GM23248 (cell line): ENCODE measurements around the gene DEDD2. TPM values are rescaled to one million over a fixed set of nuclear protein-coding genes. Genes with fewer than 3 reads are reported as not detected.

Source experiments
- DNase-seq: peaks from one replicate; pipeline ENCODE4 v3.0.0-alpha.2; 2015
- H2AFZ ChIP-seq: fragments of 200-600 bp; sonication (generic); 2 replicates; pipeline ENCODE4 v1.6.1; 2016; ENCODE audit warnings: antibody characterized with exemption
- H3F3A ChIP-seq: fragments of 200-600 bp; sonication (generic); 2 replicates; pipeline ENCODE4 v1.6.1; 2016; ENCODE audit warnings: mild to moderate bottlenecking, antibody characterized with exemption, mixed run types; ENCODE audit not compliant: insufficient read depth
- H3K27ac ChIP-seq: fragments of 200-600 bp; sonication (generic); 2 replicates; pipeline ENCODE4 v1.5.1; 2016; ENCODE audit warnings: mild to moderate bottlenecking
- H3K27me3 ChIP-seq: fragments of 200-600 bp; sonication (generic); replicated peaks from 2 replicates; pipeline ENCODE4 v1.6.1; 2016; ENCODE audit warnings: mild to moderate bottlenecking; ENCODE audit not compliant: insufficient read depth
- H3K36me3 ChIP-seq: fragments of 200-600 bp; sonication (generic); 2 replicates; pipeline ENCODE4 v1.6.1; 2016; ENCODE audit warnings: low read depth, mild to moderate bottlenecking
- H3K4me1 ChIP-seq: fragments of 200-600 bp; sonication (generic); 2 replicates; pipeline ENCODE4 v1.6.1; 2016; ENCODE audit warnings: mild to moderate bottlenecking; ENCODE audit not compliant: insufficient read depth
- H3K4me2 ChIP-seq: fragments of 200-600 bp; sonication (generic); one replicate; pipeline ENCODE4 v1.6.1; 2016; ENCODE audit warnings: mild to moderate bottlenecking; ENCODE audit not compliant: unreplicated experiment
- H3K4me3 ChIP-seq: fragments of 200-600 bp; sonication (generic); 2 replicates; pipeline ENCODE4 v1.5.1; 2016; ENCODE audit warnings: mild to moderate bottlenecking
- H3K79me2 ChIP-seq: fragments of 200-600 bp; sonication (generic); 2 replicates; pipeline ENCODE4 v1.6.1; 2016; ENCODE audit warnings: mild to moderate bottlenecking; ENCODE audit not compliant: insufficient read depth
- H3K9ac ChIP-seq: fragments of 200-600 bp; sonication (generic); 2 replicates; pipeline ENCODE4 v1.6.1; 2016; ENCODE audit warnings: mild to moderate bottlenecking
- H3K9me2 ChIP-seq: fragments of 200-600 bp; sonication (generic); 2 replicates; pipeline ENCODE4 v1.6.1; 2016; ENCODE audit warnings: mixed run types, mild to moderate bottlenecking, moderate library complexity; ENCODE audit not compliant: insufficient read depth
- H3K9me3 ChIP-seq: fragments of 200-600 bp; sonication (generic); one replicate; pipeline ENCODE4 v1.6.1; 2017; ENCODE audit warnings: low read depth
- H4K20me1 ChIP-seq: fragments of 200-600 bp; sonication (generic); 2 replicates; pipeline ENCODE4 v1.6.0; 2016; ENCODE audit not compliant: insufficient read depth
- EZH2 ChIP-seq: fragments of 200-600 bp; sonication (generic); IDR thresholded peaks from 2 replicates; pipeline ENCODE4 v1.6.1; 2018; ENCODE audit warnings: antibody characterized with exemption, mild to moderate bottlenecking; ENCODE audit not compliant: insufficient read depth, poor library complexity, severe bottlenecking
- EZH2phosphoT487 ChIP-seq: fragments of 200-600 bp; sonication (generic); IDR thresholded peaks from 2 replicates; pipeline ENCODE4 v1.6.1; 2018; ENCODE audit warnings: antibody characterized with exemption, moderate library complexity, mild to moderate bottlenecking, low read depth; ENCODE audit not compliant: insufficient read depth
- WGBS, 2 experiments: methylation state at CpG; one replicate each; pipeline ENCODE4 v1.1.6; 2015 to 2017; ENCODE audit warnings: low lambda C conversion rate in 2 of 2, low coverage in 1 of 2; ENCODE audit errors: missing lambda C conversion rate in 2 of 2; 5-methylcytosine and 5-hydroxymethylcytosine counted together
- in situ Hi-C: fragments of 300-500 bp; cut with MboI; formaldehyde crosslinking; loops from 2 replicates; pipeline ENCODE4 v1.15.0; 2020
- polyA plus RNA-seq: library from polyadenylated mRNA; unstranded; fragments of >200 nt; fragmentation: Nextera tagmentation; extraction: Ambion mirVana; gene quantifications from 2 replicates; pipeline ENCODE4 v1.2.1, GENCODE V29; 2016
- total RNA-seq: library from RNA; depleted of rRNA; stranded (reverse); fragments of >200 nt; shearing (Covaris generic); gene quantifications from 2 replicates; pipeline ENCODE4 v1.2.3, GENCODE V29; 2014

DEDD2 gene
- total and polyA plus RNA-seq, 2 experiments from 2014 or later = 21.1 to 27.8 TPM

DNA sequence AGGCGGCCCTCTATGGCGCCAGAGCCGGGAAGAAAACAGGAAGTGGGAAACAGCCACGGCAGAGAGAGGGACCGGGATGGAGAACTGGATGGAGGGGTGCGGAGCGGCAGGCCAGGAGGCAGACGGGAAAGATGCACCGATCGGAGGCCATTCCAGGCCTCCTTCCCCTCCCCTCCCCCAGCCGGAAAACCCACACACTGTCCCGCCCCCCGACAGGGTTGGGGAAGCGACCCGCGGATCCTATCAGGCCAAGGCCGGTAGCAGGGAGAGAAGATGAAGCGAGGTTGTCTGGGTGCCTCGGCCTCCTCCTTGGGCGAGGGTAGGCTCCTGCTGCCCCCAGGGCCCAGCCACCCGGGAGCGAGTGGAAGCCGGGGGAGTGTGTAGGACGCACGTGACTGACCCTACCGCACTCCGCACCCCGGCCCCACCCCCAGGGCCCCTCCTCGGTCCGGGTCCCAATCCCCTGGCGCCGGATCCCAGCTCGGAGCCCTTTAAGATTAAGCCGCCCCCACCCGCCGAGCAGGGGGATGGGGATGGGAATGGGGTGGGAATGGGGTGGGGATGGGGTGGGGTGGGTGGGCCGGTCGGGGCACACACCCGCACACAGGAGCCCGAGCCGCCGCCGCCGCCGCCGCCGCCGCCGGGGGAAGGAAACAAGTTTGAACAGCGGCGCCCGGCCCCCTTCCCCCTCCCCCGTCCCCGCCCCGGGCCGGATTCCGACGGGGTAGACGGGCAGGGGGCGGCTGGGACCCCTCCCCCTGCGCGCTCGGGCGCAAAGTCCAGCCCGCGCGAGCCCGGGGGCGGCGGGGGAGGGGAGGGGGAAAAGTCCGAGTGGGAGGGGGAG is 36.0 kb upstream of the DEDD2 start:
- H3K79me2 ChIP-seq = peaks cover 61% of the 10 kb centered on the region
- peak overlapping the region; percentile 95 for H3K9ac ChIP-seq
- peak overlapping the region; percentile 94 for H3K27ac ChIP-seq
- TF ChIP-seq EZH2phosphoT487 (no peak), EZH2 (no peak)
- H3K27me3 ChIP-seq = no peaks in the 10 kb centered on the region
- peak; percentile 72 for DNase-seq
- peaks cover 23% of the 10 kb centered on the region for H3K4me1 ChIP-seq
- in situ Hi-C loops = no loop called here
- peak overlapping the region; percentile 83 for H3K4me3 ChIP-seq
- peak overlapping the region; percentile 93 for H3K4me2 ChIP-seq
- no peaks in the 10 kb centered on the region for H3K9me2 ChIP-seq
- H3K9me3 ChIP-seq = no peaks in the 10 kb centered on the region
- peaks cover 13% of the 10 kb centered on the region for H3F3A ChIP-seq
- H3K36me3 ChIP-seq = no peaks in the 10 kb centered on the region
- no peaks in the 10 kb centered on the region for H4K20me1 ChIP-seq
- no peak overlapping the region for H2AFZ ChIP-seq
- WGBS, 2 experiments = 1 to 2% methylated on average over 23 to 71 of the region's 71 CpGs

DNA sequence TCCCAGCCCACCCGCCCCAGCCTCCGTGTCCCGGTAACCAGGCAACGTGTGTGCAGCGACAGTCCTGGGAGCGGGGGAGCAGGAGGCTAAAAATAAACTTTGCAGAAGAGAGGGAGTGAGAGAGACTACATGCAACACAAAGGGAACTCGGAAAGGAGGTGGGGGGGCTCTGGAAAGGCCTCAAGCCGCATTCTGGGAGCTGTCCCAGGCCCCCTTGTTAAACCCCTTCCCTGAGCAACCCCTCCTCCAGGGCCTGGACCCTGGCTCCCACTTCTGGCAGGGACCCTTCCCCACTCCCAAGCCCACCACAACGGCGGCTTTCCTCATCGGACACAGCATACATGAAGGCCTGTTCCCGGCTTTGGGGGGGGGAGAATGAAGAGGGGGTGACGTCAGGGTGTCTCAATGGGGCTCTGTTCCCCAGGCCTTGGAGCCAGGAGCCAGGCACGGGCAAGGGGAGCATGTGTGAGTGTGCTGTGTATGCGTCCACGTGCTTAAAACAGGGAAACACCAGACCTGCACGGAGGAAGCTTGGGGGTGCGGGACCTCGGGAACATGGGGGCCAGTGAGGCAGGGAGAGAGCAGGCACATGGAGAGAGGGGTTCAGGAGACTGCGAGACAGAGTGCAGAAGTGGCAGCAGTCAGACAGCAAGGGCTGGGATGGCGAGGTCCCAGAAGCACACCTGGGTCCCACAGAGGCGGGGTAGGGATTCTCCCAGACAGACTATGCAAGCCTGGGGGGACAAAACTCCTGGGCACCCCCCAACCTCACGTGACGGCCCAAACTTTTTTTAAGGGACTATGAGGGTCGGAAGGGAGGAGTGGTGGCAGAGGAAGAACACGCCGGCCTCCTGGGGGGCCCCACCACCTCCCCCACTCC is 35.1 kb upstream of the DEDD2 start:
- in situ Hi-C loops = no loop called here
- H3K27ac ChIP-seq = peak overlapping the region; percentile 94
- 2 to 3% methylated on average over 20 to 27 of the region's 27 CpGs for WGBS, 2 experiments
- peak overlapping the region; percentile 93 for H3K4me2 ChIP-seq
- peaks cover 23% of the 10 kb centered on the region for H3K4me1 ChIP-seq
- no peaks in the 10 kb centered on the region for H3K9me3 ChIP-seq
- DNase-seq = peak; percentile 87
- no peaks in the 10 kb centered on the region for H3K27me3 ChIP-seq
- H2AFZ ChIP-seq = no peak overlapping the region
- H3K4me3 ChIP-seq = peak overlapping the region; percentile 83
- no peaks in the 10 kb centered on the region for H4K20me1 ChIP-seq
- no peaks in the 10 kb centered on the region for H3K36me3 ChIP-seq
- H3F3A ChIP-seq = peaks cover 13% of the 10 kb centered on the region
- H3K79me2 ChIP-seq = peaks cover 68% of the 10 kb centered on the region
- no peak for TF ChIP-seq EZH2phosphoT487
- no peak for TF ChIP-seq EZH2
- peak overlapping the region; percentile 95 for H3K9ac ChIP-seq
- no peaks in the 10 kb centered on the region for H3K9me2 ChIP-seq

DNA sequence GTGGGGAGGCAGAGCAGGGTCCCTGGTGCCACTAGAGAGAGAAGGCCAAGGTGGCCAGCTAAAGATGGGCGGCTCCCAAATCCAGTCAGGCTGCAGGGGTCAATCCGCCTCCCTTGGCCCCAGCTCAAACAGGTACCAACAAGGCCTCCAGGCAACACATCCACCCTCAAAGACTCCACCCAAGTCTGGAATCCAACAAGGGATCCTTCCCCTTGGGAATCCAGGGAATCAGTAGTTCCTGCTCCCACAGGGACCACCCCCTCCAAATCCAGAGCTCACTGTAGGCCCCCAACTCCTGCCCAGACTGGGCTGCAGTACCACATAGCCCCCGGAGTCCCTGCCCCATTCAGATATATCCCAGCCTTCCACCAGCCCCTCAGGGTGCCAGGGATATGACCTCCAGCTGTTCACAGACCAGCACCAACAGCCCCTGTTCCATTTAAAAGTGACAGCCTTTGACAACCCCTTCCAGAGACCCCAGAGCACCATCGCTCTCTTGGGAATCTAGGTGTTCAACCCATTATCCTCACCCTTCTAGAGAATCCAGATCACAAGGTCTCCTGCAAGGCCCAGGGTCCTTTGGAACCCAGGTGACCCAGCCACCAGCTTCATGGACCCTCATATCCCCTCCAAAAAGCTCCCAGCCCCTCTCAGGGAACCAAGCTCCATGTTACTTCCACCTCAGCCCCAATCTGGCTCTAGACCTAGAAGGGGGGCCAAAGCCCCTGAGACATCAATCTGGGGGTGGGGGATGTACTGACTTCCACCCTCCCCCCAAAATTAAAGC is 34.3 kb upstream of the DEDD2 start:
- no peak for DNase-seq
- WGBS, 2 experiments = 68 to 71% methylated on average over 3 to 4 of the region's 4 CpGs
- no peaks in the 10 kb centered on the region for H3K36me3 ChIP-seq
- peaks cover 29% of the 10 kb centered on the region for H3K4me1 ChIP-seq
- no peak overlapping the region for H2AFZ ChIP-seq
- no peak for TF ChIP-seq EZH2
- TF ChIP-seq EZH2phosphoT487 = no peak
- peaks cover 68% of the 10 kb centered on the region for H3K79me2 ChIP-seq
- no peaks in the 10 kb centered on the region for H3K9me2 ChIP-seq
- H4K20me1 ChIP-seq = no peaks in the 10 kb centered on the region
- peak overlapping the region; percentile 94 for H3K27ac ChIP-seq
- peak overlapping the region; percentile 83 for H3K4me3 ChIP-seq
- in situ Hi-C loops = no loop called here
- no peaks in the 10 kb centered on the region for H3K27me3 ChIP-seq
- peak overlapping the region; percentile 95 for H3K9ac ChIP-seq
- peaks cover 17% of the 10 kb centered on the region for H3F3A ChIP-seq
- H3K9me3 ChIP-seq = no peaks in the 10 kb centered on the region
- H3K4me2 ChIP-seq = peak overlapping the region; percentile 93
